Keratinocyte (primary cell): ENCODE data around the gene CNEP1R1. TPM values are rescaled to one million over a fixed set of nuclear protein-coding genes. Genes with fewer than 3 reads are reported as not detected.

ENCODE experiments used
- DNase-seq: peaks from one replicate; pipeline ENCODE4 v3.0.0-alpha.2; 2011; ENCODE audit warnings: low read depth, missing footprints, low spot score
- FAIRE-seq: peaks from 2 replicates; lab custom pipeline; 2011; peaks lifted over from hg19 to GRCh38; lab: Jason Lieb, UNC
- H2AFZ ChIP-seq: 2 replicates; pipeline ENCODE4 v1.6.0; 2012; ENCODE audit warnings: low read length, control low read depth, inconsistent platforms; ENCODE audit not compliant: control insufficient read depth
- H3K27ac ChIP-seq: 2 replicates; pipeline ENCODE4 v1.5.1; 2011; ENCODE audit warnings: low read length; ENCODE audit not compliant: control insufficient read depth, insufficient read depth
- H3K27me3 ChIP-seq: 3 replicates; pipeline ENCODE4 v1.6.0; 2011; ENCODE audit warnings: low read length; ENCODE audit not compliant: control insufficient read depth, insufficient read depth; ENCODE audit errors: extremely low read depth
- H3K36me3 ChIP-seq, 2 experiments: 2 replicates in 1 of 2; 3 replicates in 1 of 2; pipeline ENCODE4 v1.5.1; 2011; ENCODE audit warnings: low read length in 2 of 2, mild to moderate bottlenecking in 1 of 2; ENCODE audit not compliant: control insufficient read depth in 2 of 2, insufficient read depth in 2 of 2; ENCODE audit errors: extremely low read depth in 1 of 2
- H3K4me1 ChIP-seq: 3 replicates; pipeline ENCODE4 v1.5.1; 2011; ENCODE audit warnings: low read length; ENCODE audit not compliant: control insufficient read depth, insufficient read depth; ENCODE audit errors: extremely low read depth
- H3K4me2 ChIP-seq: 3 replicates; pipeline ENCODE4 v1.6.0; 2011; ENCODE audit warnings: low read depth, low read length; ENCODE audit not compliant: control insufficient read depth, insufficient read depth; ENCODE audit errors: extremely low read depth
- H3K4me3 ChIP-seq, 3 experiments: fragments of 200-600 bp in 1 of 3; sonication (generic) in 1 of 3; 2 replicates in 2 of 3; 3 replicates in 1 of 3; pipeline ENCODE4 v1.5.1; 2011 to 2016; ENCODE audit warnings: low read length in 3 of 3, mild to moderate bottlenecking in 3 of 3, control low read depth in 2 of 3, inconsistent platforms in 1 of 3, low read depth in 1 of 3, mixed read lengths in 1 of 3, mixed run types in 1 of 3, moderate library complexity in 1 of 3; ENCODE audit not compliant: control insufficient read depth in 2 of 3, insufficient read depth in 2 of 3; ENCODE audit errors: extremely low read depth in 1 of 3
- H3K79me2 ChIP-seq: 2 replicates; pipeline ENCODE4 v1.6.0; 2012; ENCODE audit warnings: low read length; ENCODE audit not compliant: control insufficient read depth, insufficient read depth
- H3K9ac ChIP-seq: 3 replicates; pipeline ENCODE4 v1.6.0; 2011; ENCODE audit warnings: low read length; ENCODE audit not compliant: control insufficient read depth, insufficient read depth; ENCODE audit errors: extremely low read depth
- H3K9me1 ChIP-seq: 3 replicates; pipeline ENCODE4 v1.6.0; 2011; ENCODE audit warnings: low read length; ENCODE audit not compliant: control insufficient read depth, insufficient read depth; ENCODE audit errors: extremely low read depth
- H3K9me3 ChIP-seq: 2 replicates; pipeline ENCODE4 v1.5.1; 2012; ENCODE audit warnings: low read depth, low read length; ENCODE audit not compliant: control insufficient read depth
- H4K20me1 ChIP-seq: 3 replicates; pipeline ENCODE4 v1.6.0; 2011; ENCODE audit warnings: low read length; ENCODE audit not compliant: control insufficient read depth, insufficient read depth; ENCODE audit errors: extremely low read depth
- EZH2 ChIP-seq: IDR thresholded peaks from one replicate; pipeline ENCODE4 v1.6.1; 2012; ENCODE audit warnings: inconsistent platforms, mild to moderate bottlenecking, low read length, moderate library complexity
- dilution Hi-C: fragments of 300-500 bp; cut with MboI; formaldehyde crosslinking; loops from one replicate; pipeline ENCODE4 v1.7.0; 2020; ENCODE audit warnings: low sequenced_read_pairs; ENCODE audit not compliant: extremely low pct_ligation_motif_present
- polyA plus RNA-seq, 5 experiments: library from polyadenylated mRNA; depleted of rRNA in 3 of 5; stranded (reverse) in 3 of 5; stranded (forward) in 1 of 5; unstranded in 1 of 5; fragments of >200 nt; gene quantifications; 1 replicate in 1 of 5; 2 replicates in 3 of 5; 3 replicates in 1 of 5; pipeline versions ENCODE4 v1.2.1 to v1.2.3, GENCODE V29; 2011 to 2012; ENCODE audit warnings: missing spikeins in 2 of 5, low read depth in 1 of 5, low replicate concordance in 1 of 5
- TF ChIP-seq, protein P1 (sequence below), 3 experiments: IDR thresholded peaks in 1 of 3; conservative IDR thresholded peaks in 1 of 3; optimal IDR thresholded peaks in 1 of 3; 2 replicates in 2 of 3; 3 replicates in 1 of 3; pipeline versions ENCODE3 to v1.5.1; 2011; ENCODE audit warnings: low read length in 3 of 3, mild to moderate bottlenecking in 3 of 3, moderate library complexity in 2 of 3, control low read depth in 1 of 3, inconsistent platforms in 1 of 3; ENCODE audit not compliant: insufficient read depth in 2 of 3; ENCODE audit errors: extremely low read depth in 1 of 3

The CNEP1R1 gene
- polyA plus RNA-seq, 1 donor (not counting 4 experiments of a cell fraction or from before 2014, with no cell fraction given): 28.5 TPM

DNA sequence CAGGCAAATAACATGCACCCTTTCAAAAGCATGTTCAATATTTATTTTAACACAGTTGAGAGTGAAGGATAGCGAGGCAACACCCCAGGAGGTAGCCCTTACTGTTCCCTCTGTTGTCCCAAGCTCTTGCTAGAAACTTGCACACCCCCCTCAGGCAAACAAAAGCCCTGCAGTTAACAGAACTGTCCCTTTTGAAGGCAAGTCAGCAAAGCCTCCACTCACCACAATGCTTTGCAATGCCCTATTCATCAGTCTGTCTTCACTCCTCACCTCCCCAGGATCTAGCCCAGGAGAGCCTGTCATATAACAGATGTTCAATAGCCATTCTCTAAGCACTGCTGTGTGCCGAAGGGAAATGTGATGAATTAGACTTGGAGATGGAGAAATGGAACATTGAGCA lies 3.5 kb upstream of the CNEP1R1 start:
- Histone ChIP-seq H3K4me2 (no peak overlapping the region), H3K27me3 (no peaks in the 10 kb centered on the region), H3K4me3 (no peak overlapping the region), H3K9me1 (no peaks in the 10 kb centered on the region), H3K4me1 (peaks cover 6% of the 10 kb centered on the region), H3K9me3 (no peaks in the 10 kb centered on the region), H3K79me2 (peaks cover 15% of the 10 kb centered on the region), H3K27ac (no peak overlapping the region), H4K20me1 (no peaks in the 10 kb centered on the region), H3K36me3 (no peaks in the 10 kb centered on the region), H3K9ac (no peak overlapping the region), H2AFZ (no peak overlapping the region)
- FAIRE-seq (no peak), DNase-seq (no peak)
- dilution Hi-C loops: no loop called here
- no peak for TF ChIP-seq EZH2
- TF ChIP-seq, protein P1, sequence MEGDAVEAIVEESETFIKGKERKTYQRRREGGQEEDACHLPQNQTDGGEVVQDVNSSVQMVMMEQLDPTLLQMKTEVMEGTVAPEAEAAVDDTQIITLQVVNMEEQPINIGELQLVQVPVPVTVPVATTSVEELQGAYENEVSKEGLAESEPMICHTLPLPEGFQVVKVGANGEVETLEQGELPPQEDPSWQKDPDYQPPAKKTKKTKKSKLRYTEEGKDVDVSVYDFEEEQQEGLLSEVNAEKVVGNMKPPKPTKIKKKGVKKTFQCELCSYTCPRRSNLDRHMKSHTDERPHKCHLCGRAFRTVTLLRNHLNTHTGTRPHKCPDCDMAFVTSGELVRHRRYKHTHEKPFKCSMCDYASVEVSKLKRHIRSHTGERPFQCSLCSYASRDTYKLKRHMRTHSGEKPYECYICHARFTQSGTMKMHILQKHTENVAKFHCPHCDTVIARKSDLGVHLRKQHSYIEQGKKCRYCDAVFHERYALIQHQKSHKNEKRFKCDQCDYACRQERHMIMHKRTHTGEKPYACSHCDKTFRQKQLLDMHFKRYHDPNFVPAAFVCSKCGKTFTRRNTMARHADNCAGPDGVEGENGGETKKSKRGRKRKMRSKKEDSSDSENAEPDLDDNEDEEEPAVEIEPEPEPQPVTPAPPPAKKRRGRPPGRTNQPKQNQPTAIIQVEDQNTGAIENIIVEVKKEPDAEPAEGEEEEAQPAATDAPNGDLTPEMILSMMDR (optimal IDR thresholded peaks at IDR 0.05 in 1 of 3, IDR thresholded peaks at IDR 0.05 in 1 of 3, conservative IDR thresholded peaks at IDR 0.05 in 1 of 3; ENCODE audit: extremely low read depth in 1 of 3, insufficient read depth in 2 of 3, low read length in 3 of 3): no peak

DNA sequence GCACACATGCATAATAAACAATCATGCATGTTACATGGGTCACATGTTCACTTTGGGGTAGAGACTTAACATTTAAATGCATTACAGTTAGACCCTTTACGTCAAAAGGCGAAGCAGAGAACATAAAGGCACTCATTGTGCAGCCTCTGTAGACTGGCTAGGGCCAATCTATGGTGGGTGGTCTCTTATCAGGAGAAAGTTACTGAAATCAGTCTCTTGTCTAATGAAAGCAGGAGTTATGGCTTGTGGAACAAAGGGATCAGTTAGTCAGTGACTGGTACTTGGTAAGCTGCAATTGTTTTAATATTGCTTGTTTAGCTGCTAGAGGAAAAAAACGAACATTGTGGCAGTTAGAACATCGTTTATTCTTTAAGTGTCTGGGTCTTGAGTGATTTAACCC lies 1.4 kb upstream of the CNEP1R1 start:
- Histone ChIP-seq H3K36me3 (no peaks in the 10 kb centered on the region), H3K9ac (no peak overlapping the region), H2AFZ (no peak overlapping the region), H3K4me3 (no peak overlapping the region), H3K27me3 (no peaks in the 10 kb centered on the region), H4K20me1 (no peaks in the 10 kb centered on the region), H3K4me1 (peaks cover 8% of the 10 kb centered on the region), H3K79me2 (peaks cover 32% of the 10 kb centered on the region), H3K9me1 (no peaks in the 10 kb centered on the region), H3K9me3 (no peaks in the 10 kb centered on the region), H3K4me2 (no peak overlapping the region), H3K27ac (no peak overlapping the region)
- TF ChIP-seq, protein P1 (optimal IDR thresholded peaks at IDR 0.05 in 1 of 3, IDR thresholded peaks at IDR 0.05 in 1 of 3, conservative IDR thresholded peaks at IDR 0.05 in 1 of 3; ENCODE audit: extremely low read depth in 1 of 3, insufficient read depth in 2 of 3, low read length in 3 of 3): no peak
- no peak for TF ChIP-seq EZH2
- FAIRE-seq (no peak), DNase-seq (no peak)
- dilution Hi-C loops: no loop called here
